NCI-H446 (cell line): Measurements from ENCODE around the gene SH2D2A.
A peak's percentile ranks its signal among the peaks of the same experiment; 100 is the strongest.

ENCODE experiments used
- DNase-seq, 2 experiments: peaks; one replicate each; lab custom pipeline; 2025; lab: John Stamatoyannopoulos, UW

Gene SH2D2A

GRCh38 chr1:156816561-156817328 is at the start of gene SH2D2A:
Gene SH2D2A (minus strand): TSS chr1:156816848. CDS start chr1:156816708, 140 bp downstream.
- no peak for DNase-seq

GRCh38 chr1:156865865-156866248 is 49.2 kb upstream of the SH2D2A start:
- DNase-seq: no peak

DNA sequence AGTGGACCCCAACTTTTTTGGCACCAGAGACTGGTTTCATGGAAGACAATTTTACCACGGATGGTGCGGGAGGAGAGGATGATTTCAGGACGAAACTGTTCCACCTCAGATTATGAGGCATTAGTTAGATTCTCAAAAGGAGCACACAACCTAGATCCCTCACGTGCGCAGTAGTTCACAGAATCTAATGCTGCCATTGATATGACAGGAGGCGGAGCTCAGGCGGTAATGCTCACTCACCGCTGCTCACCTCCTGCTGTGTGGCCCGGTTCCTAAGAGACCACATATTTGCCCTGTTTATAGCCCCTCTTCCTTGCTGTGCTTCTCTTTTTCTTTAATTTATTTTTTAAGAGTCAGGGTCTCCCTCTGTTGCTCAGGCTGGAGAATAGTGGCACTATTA is 48.6 kb upstream of the SH2D2A start:
- DNase-seq: no peak

DNA sequence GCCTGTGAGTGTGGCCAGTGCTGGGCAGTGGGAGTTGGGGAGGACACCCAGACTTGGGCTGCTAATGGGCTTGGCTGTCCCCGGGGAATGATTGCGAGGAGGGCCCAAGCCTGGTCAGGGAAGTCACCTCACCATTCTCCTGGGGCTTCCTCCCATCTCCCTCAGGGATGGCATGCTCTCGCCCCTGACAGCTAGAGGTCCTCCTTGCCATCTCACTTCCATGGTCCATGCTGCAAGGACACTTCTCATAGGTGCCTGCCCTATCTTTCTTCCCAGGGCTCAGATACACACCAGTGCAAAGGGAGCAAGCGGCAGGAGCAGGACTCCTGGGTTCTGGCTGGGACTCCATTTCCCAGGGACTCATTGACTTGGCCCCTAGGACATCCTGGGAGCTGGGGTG is 48.1 kb upstream of the SH2D2A start:
- DNase-seq: no peak

GRCh38 chr1:156863631-156864030 is 47.0 kb upstream of the SH2D2A start:
- DNase-seq: no peak

- DNase-seq: no peak
These were observed 46.5 kb upstream of the SH2D2A start for GRCh38 chr1:156862997-156863599.

DNA sequence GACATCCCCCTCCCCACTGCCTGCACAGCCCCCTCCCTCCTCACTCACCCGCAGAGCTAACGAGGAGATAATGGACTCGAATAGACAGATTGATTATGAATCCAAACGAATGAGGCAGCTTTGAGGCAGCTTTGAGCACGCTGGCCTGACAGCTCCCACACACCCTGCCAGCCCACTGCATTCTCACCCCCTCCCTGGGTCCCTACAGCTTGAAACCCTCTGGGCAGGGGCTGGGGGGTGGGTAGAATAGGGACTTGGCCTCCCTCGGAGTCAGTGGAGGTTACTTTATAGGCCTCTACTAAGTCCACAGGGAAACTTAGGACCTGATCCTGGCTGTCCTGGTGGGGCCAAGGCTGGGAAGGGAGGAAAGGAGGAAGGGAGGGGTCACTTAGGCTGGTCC is 45.9 kb upstream of the SH2D2A start:
- DNase-seq: no peak

DNA sequence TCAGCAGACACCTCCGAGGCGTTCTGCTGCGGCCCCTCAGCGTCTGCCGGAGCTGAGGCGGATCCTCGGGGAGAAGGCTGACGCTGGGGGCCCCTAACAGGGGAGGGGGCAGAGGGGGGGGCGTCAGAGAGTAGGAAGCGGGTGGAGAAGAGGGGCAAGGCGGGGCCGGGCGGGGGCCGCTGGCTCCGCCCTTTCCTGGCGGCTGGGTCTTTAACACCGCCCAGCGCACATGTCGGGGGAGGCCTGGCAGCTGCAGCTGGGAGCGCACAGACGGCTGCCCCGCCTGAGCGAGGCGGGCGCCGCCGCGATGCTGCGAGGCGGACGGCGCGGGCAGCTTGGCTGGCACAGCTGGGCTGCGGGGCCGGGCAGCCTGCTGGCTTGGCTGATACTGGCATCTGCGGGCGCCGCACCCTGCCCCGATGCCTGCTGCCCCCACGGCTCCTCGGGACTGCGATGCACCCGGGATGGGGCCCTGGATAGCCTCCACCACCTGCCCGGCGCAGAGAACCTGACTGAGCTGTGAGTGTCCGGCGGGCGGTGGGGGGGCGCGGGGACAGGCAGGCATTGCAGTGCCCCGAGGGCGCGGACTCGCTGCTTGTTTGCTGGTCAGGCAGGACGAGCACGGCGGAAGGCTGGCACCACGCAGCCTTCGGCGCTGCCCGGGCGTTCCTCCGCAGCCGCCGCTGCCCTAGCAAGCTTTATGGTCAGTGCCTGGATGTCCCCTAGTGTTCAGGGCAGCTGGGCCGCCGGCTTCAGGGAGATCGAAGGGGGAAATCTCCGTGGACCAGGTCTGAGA is 44.2 kb upstream of the SH2D2A start, which contains the start of gene NTRK1:
Gene NTRK1 (plus strand): TSS at position 238 of the 796 bp plus-strand sequence. CDS start 70 bp downstream, at position 308.
- DNase-seq: peak; percentile 45 to 80

GRCh38 chr1:156860113-156860627 is 43.5 kb upstream of the SH2D2A start:
- DNase-seq: peak in 1 of 2 experiments; percentile 67

DNA sequence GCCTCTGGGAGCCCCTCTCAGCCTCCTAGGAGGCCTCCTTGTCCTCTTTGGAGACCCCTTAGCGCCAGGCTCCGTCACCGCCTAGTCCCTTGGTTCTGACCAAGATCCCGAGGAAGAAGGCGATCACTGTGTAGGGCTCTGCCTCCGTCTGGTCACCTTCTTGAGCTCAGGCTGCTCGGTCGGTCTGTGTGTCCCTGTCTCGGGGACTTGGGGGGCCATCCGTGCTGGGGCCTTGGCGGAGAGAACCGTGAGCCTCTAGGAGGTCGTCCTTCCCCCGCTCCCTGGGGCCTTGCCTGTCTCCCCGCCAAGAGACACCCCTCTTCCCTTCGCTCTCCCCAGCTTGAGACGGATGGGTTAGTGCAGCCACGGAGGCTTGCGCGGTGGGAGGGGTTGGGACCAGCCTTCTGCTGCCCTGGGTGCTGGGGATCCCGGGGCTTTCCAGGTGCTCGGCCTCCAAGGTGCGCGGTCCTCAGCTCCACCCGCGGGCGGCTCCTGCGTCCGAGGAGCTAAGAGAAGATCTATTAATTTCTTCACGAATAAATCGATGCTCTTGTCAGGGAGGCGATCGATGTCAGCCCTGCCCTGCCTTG is 43.0 kb upstream of the SH2D2A start:
- DNase-seq: peak in 1 of 2 experiments; percentile 23

GRCh38 chr1:156858959-156859522 is 42.4 kb upstream of the SH2D2A start, which contains the start of gene INSRR:
Gene INSRR (minus strand): TSS chr1:156859117. CDS start chr1:156858621, 496 bp downstream.
- no peak for DNase-seq

GRCh38 chr1:156858555-156858956 is 41.9 kb upstream of the SH2D2A start:
- no peak for DNase-seq

GRCh38 chr1:156857532-156857931 is 40.9 kb upstream of the SH2D2A start:
- no peak for DNase-seq

DNA sequence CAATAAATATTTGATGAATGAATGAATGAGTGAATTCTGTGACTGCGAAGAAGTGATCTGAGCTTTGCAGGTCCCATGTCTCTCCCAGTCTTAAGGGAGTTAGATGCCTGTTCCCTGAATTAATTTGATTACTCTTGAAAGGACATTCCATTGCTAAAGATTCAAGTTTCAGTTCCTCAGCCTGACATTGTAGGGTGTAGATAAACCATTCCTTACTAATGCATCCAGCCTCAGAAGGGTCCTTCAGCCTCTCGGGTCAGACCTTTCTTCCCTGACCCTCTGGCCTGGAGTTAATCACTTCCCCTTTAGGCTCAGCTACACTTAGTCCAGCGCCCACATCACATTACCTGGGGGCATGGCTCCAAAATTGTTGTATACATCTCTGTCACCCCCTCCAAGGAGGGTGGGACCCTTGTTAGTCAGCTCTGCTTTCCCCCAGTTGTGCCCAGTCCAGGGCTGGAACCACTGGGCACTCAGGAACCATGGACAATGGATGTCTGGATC is 39.7 kb upstream of the SH2D2A start:
- no peak for DNase-seq

DNA sequence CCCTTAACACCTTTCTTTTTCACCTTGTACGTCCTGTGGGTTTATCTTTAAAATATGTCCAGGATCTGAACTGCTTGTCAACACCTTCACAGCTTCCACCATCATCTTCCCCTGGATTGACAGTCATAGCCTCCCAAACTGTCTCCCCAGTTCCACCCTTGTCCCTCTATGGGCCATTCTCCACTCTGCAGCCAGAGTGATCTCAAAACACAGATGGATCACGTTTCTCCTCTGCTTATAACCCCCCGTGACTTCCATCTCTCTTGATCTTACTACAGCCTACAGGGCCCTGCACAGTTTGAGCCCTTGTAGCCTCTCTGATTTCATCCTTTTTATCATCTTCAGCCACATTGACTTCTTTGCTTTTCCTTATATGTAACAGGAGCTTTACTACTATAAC is 38.0 kb upstream of the SH2D2A start:
- DNase-seq: no peak

GRCh38 chr1:156853761-156854160 is 37.1 kb upstream of the SH2D2A start:
- no peak for DNase-seq

DNA sequence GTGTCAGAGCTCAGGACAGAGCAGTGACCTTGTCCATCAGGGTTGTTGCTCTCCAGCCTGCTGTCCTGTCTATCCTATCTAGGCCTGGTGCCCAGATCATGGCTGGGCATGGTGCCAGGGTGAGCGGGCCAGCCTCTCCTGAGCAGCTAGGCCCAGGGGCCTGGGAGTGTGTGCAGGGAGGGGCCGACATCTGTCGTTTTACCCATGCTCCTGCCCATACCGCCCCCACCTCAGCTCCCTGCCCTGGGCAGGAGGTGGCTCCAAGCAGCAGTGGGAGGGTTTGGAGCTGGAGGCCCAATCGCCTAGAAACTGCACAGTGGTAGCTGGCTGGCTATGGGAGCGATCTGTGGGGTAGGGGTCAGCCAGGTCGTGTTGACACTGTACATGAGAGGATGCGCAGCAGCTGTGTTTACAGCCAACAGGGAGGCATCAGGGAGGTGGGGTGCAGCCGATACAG is 35.8 kb upstream of the SH2D2A start:
- peak; percentile 84 to 98 for DNase-seq

GRCh38 chr1:156851779-156852417 is 35.2 kb upstream of the SH2D2A start:
- peak; percentile 65 to 84 for DNase-seq

DNA sequence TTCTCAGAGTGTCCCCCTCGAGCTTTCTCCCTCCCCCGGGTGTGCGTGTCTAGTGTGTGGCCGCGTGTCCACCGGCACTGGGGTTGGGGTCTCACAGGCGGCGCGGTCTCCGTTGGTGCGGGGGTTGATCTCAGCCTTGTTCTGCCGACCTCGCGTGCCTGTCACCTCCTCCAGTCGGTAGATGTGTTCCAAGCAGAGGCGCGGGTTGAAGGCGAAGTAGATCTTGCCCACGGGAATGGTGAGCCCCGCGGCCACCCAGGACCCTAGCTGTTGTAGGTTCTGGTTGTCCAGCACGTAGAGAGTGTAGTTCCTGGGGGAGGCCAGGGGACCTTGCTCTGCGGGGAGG is 32.5 kb upstream of the SH2D2A start:
- DNase-seq: no peak

- DNase-seq: no peak
These were observed 32.0 kb upstream of the SH2D2A start for GRCh38 chr1:156848461-156849150.
